Bronchial epithelial cell (primary cell): ENCODE measurements around the gene LIN7A. TPM values are rescaled to one million over a fixed set of nuclear protein-coding genes. Genes with fewer than 3 reads are reported as not detected.

Source experiments
- DNase-seq: peaks from one replicate; pipeline ENCODE4 v3.0.0-alpha.2; 2010; ENCODE audit warnings: low read depth
- FAIRE-seq: peaks from 2 replicates; lab custom pipeline; 2011; peaks lifted over from hg19 to GRCh38; lab: Jason Lieb, UNC
- H3K27me3 ChIP-seq: 2 replicates; pipeline ENCODE4 v1.5.1; 2011; ENCODE audit warnings: low read length; ENCODE audit not compliant: control insufficient read depth, insufficient read depth
- H3K36me3 ChIP-seq: 2 replicates; pipeline ENCODE4 v1.5.1; 2011; ENCODE audit warnings: low read length; ENCODE audit not compliant: control insufficient read depth, insufficient read depth
- H3K4me3 ChIP-seq: 2 replicates; pipeline ENCODE4 v1.5.1; 2011; ENCODE audit warnings: mild to moderate bottlenecking, low read depth, low read length, control low read depth
- total RNA-seq: library from RNA; depleted of rRNA; stranded (reverse); fragments of >200 nt; gene quantifications from 2 replicates; pipeline ENCODE4 v1.2.1, GENCODE V29; 2014
- TF ChIP-seq, protein P1 (sequence below): IDR thresholded peaks from 2 replicates; pipeline ENCODE4 v1.5.1; 2011; ENCODE audit warnings: mild to moderate bottlenecking, moderate library complexity, low read length, control low read depth, inconsistent platforms; ENCODE audit not compliant: insufficient read depth, severe bottlenecking

LIN7A gene
- total RNA-seq, 1 donor from 2014 or later = under 0.01 TPM

DNA sequence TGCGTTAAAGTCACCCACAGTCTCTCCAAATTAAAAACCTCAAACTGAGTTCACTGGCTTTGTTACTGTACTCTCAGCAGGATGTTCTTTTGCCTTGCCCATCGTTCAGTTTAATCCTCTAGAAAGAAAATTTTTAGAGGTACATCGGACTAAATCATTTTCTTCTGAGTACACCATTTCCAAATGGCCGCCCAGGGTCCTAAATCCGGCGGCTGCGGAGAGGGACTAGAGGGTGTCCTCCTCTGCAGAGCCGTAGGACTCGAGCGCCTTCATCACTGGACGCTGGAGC lies 1.4 kb downstream of the LIN7A start:
- FAIRE-seq (no peak), DNase-seq (no peak)
- peaks cover 7% of the 10 kb centered on the region for H3K27me3 ChIP-seq
- H3K36me3 ChIP-seq = no peaks in the 10 kb centered on the region
- peak overlapping the region; percentile 27 for H3K4me3 ChIP-seq
- TF ChIP-seq, protein P1, sequence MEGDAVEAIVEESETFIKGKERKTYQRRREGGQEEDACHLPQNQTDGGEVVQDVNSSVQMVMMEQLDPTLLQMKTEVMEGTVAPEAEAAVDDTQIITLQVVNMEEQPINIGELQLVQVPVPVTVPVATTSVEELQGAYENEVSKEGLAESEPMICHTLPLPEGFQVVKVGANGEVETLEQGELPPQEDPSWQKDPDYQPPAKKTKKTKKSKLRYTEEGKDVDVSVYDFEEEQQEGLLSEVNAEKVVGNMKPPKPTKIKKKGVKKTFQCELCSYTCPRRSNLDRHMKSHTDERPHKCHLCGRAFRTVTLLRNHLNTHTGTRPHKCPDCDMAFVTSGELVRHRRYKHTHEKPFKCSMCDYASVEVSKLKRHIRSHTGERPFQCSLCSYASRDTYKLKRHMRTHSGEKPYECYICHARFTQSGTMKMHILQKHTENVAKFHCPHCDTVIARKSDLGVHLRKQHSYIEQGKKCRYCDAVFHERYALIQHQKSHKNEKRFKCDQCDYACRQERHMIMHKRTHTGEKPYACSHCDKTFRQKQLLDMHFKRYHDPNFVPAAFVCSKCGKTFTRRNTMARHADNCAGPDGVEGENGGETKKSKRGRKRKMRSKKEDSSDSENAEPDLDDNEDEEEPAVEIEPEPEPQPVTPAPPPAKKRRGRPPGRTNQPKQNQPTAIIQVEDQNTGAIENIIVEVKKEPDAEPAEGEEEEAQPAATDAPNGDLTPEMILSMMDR = no peak

DNA sequence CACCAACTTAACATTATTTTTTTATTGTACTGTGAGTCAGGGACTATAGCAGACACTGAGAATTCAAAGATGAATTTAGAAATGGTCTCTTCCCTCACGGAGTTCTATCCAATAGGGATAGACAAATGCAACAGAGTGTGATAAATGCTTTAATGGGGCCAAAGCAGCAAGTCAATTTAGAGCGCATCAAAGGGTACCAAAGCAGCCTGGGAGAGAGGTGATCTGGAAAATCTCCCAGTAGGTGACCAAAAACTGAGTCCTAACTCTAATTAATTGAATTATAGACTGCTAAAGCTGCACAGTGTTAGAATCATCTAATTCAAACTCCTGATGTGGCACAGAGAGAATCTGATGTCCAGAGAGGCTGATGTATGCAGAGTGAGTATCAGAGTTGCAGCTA lies 2.6 kb downstream of the LIN7A start:
- FAIRE-seq (no peak), DNase-seq (no peak)
- H3K27me3 ChIP-seq = peaks cover 7% of the 10 kb centered on the region
- no peaks in the 10 kb centered on the region for H3K36me3 ChIP-seq
- no peak overlapping the region for H3K4me3 ChIP-seq
- TF ChIP-seq, protein P1 = no peak

DNA sequence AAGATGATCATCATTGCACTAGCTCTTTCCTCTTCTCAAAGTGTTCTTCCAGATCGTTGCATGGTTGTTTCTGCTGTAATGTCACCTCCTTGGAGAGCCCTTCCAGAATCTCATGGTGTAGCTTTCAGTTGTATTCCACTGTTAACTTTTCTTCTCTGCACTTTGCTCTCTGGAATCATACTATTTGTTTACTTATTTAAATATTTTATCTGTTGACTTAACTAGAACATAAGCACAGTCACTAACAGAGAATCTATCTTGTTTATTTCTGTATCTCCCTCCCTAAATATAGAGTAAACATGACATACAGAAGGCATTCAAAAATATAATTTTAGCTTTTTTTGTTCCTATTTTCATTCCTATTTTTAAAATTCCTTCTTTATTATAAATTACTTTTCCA lies 11.8 kb downstream of the LIN7A start:
- DNase-seq (no peak), FAIRE-seq (no peak)
- Histone ChIP-seq H3K27me3 (no peaks in the 10 kb centered on the region), H3K4me3 (no peak overlapping the region), H3K36me3 (no peaks in the 10 kb centered on the region)
- TF ChIP-seq, protein P1 = no peak

DNA sequence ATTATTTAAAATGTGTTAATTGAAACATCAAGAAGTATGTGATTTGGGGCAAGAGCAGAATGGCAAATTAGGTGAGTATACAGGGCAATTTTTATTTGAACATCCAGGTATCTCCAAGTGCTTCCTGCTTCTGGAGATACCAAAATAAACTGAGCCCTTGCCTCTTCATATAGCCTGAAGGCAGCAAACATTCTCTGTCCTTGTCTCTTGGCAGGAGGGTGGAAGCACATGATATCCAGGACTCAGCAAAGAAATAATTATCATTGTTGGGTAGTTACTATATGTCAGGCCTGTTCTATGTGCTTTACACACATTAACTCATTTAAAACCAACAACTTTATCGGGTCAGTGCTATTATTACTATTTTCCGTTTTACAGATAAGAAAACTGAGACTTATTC lies 12.5 kb downstream of the LIN7A start:
- no peak for FAIRE-seq

DNA sequence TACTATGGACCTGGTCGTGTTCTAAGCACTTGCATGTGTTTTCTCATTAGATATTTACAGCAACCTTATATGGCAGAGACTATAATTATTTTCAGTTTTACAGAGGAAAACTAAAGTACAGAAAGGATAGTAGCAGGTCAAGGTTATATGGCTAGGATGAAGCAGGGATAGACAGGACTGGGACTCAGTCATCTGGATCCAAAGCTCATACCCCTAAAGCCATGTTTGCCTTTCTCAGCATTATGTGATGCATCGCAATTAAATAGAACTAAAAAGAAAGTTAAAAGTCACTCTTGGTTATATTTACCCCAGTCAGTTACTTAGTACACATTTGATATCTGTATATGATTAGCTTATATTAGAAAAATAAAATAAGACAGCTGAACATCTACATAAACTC lies 13.3 kb downstream of the LIN7A start:
- FAIRE-seq (no peak), DNase-seq (no peak)
- TF ChIP-seq, protein P1 = no peak
- H3K36me3 ChIP-seq = no peaks in the 10 kb centered on the region
- no peak overlapping the region for H3K4me3 ChIP-seq
- no peaks in the 10 kb centered on the region for H3K27me3 ChIP-seq

More for the DNA sequence above, 12.5 kb downstream of the LIN7A start:
- no peaks in the 10 kb centered on the region for H3K27me3 ChIP-seq
- H3K36me3 ChIP-seq = no peaks in the 10 kb centered on the region
- TF ChIP-seq, protein P1 = no peak
- DNase-seq = no peak
- H3K4me3 ChIP-seq = no peak overlapping the region

DNA sequence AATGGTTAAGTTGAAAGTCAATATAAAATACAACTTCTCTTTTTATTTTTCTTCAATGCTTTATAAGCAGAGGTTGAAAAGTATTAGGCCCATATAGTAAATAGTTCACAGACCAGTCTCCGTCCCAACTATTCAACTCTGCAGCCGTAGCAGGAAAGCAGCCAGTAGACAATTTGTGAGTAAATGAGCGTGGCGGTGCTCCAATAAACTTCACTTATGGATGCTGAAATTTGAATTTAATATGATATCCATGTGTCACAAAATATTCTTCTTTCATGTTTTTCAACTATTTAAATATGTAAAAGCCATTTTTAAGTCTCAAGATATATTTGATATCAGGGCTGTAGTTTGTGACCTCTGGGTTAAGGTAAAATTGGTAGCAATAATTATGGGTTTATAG lies 17.7 kb downstream of the LIN7A start:
- H3K27me3 ChIP-seq = no peaks in the 10 kb centered on the region
- H3K36me3 ChIP-seq = no peaks in the 10 kb centered on the region
- H3K4me3 ChIP-seq = no peak overlapping the region
- TF ChIP-seq, protein P1 = no peak
- DNase-seq (no peak), FAIRE-seq (no peak)
